GM23338 (cell line): ENCODE results near the gene TUB. TPM values are rescaled to one million over a fixed set of nuclear protein-coding genes. Genes with fewer than 3 reads are reported as not detected.

Source experiments
- ATAC-seq: fragments of 200-7000 bp; cut with Tn5 transposase; 3 replicates; pipeline ENCODE4 v1.9.1; 2020
- DNase-seq: peaks from one replicate; pipeline ENCODE4 v3.0.0-alpha.2; 2015; ENCODE audit warnings: low spot score
- H2AFZ ChIP-seq: fragments of 200-600 bp; sonication (generic); 2 replicates; pipeline ENCODE4 v1.8.0; 2016; ENCODE audit warnings: antibody characterized with exemption, mild to moderate bottlenecking, moderate library complexity
- H3F3A ChIP-seq: fragments of 200-600 bp; sonication (generic); replicated peaks from 2 replicates; pipeline ENCODE4 v1.8.0; 2017; ENCODE audit warnings: antibody characterized with exemption, mixed run types, low read depth
- H3K27ac ChIP-seq: fragments of 200-600 bp; sonication (generic); 2 replicates; pipeline ENCODE4 v1.6.1; 2016; ENCODE audit warnings: low read depth
- H3K27me3 ChIP-seq: fragments of 200-600 bp; sonication (generic); 2 replicates; pipeline ENCODE4 v1.8.0; 2016; ENCODE audit warnings: mild to moderate bottlenecking, mixed run types, moderate library complexity; ENCODE audit not compliant: insufficient read depth
- H3K36me3 ChIP-seq: fragments of 200-600 bp; sonication (generic); 2 replicates; pipeline ENCODE4 v1.8.0; 2016; ENCODE audit warnings: mild to moderate bottlenecking; ENCODE audit not compliant: insufficient read depth
- H3K4me1 ChIP-seq: fragments of 200-600 bp; sonication (generic); 2 replicates; pipeline ENCODE4 v1.8.0; 2016; ENCODE audit warnings: mild to moderate bottlenecking, moderate library complexity; ENCODE audit not compliant: insufficient read depth
- H3K4me2 ChIP-seq: fragments of 200-600 bp; sonication (generic); 2 replicates; pipeline ENCODE4 v1.7.1; 2017; ENCODE audit warnings: mixed run types
- H3K4me3 ChIP-seq: fragments of 200-600 bp; sonication (generic); 2 replicates; pipeline ENCODE4 v1.6.1; 2016; ENCODE audit warnings: mixed run types
- H3K79me2 ChIP-seq: fragments of 200-600 bp; sonication (generic); replicated peaks from 2 replicates; pipeline ENCODE4 v1.8.0; 2017; ENCODE audit warnings: mild to moderate bottlenecking; ENCODE audit not compliant: insufficient read depth
- H3K9me2 ChIP-seq: fragments of 200-600 bp; sonication (generic); 2 replicates; pipeline ENCODE4 v1.8.0; 2017; ENCODE audit not compliant: insufficient read depth
- H4K20me1 ChIP-seq: fragments of 200-600 bp; sonication (generic); replicated peaks from 2 replicates; pipeline ENCODE4 v1.8.0; 2017; ENCODE audit warnings: mild to moderate bottlenecking; ENCODE audit not compliant: insufficient read depth
- H3K27ac Mint-ChIP-seq: 2 replicates; pipeline ENCODE4 v1.8.0; 2020; ENCODE audit warnings: inconsistent platforms, mild to moderate bottlenecking, moderate library complexity, mixed read lengths
- H3K27me3 Mint-ChIP-seq: 3 replicates; pipeline ENCODE4 v1.8.0; 2022; ENCODE audit warnings: low read depth, mild to moderate bottlenecking, moderate library complexity, mixed read lengths, inconsistent platforms; ENCODE audit not compliant: insufficient read depth, poor library complexity
- H3K36me3 Mint-ChIP-seq: 3 replicates; pipeline ENCODE4 v1.8.0; 2021; ENCODE audit warnings: low read depth, mild to moderate bottlenecking, inconsistent platforms, moderate library complexity, mixed read lengths
- H3K4me1 Mint-ChIP-seq: 3 replicates; pipeline ENCODE4 v1.8.0; 2020; ENCODE audit warnings: mild to moderate bottlenecking, inconsistent platforms, mixed read lengths
- H3K4me3 Mint-ChIP-seq: 3 replicates; pipeline ENCODE4 v1.8.0; 2021; ENCODE audit warnings: moderate library complexity, mild to moderate bottlenecking, inconsistent platforms, mixed read lengths
- H3K9me3 Mint-ChIP-seq: 3 replicates; pipeline ENCODE4 v1.8.0; 2020; ENCODE audit warnings: moderate library complexity, mild to moderate bottlenecking, inconsistent platforms, mixed read lengths
- CREB1 ChIP-seq: fragments of 250-450 bp; sonication (Bioruptor Pico); IDR thresholded peaks from 2 replicates; pipeline ENCODE4 v1.5.0; 2020; ENCODE audit warnings: low read depth, mild to moderate bottlenecking, moderate library complexity
- EZH2phosphoT487 ChIP-seq: fragments of 200-600 bp; sonication (generic); IDR thresholded peaks from one replicate; pipeline ENCODE4 v1.8.1; 2018; ENCODE audit warnings: antibody characterized with exemption; ENCODE audit not compliant: unreplicated experiment
- JUNB ChIP-seq: IDR thresholded peaks from one replicate; pipeline ENCODE4 v1.6.1; 2016; ENCODE audit warnings: antibody characterized with exemption; ENCODE audit not compliant: unreplicated experiment
- POLR2AphosphoS5 ChIP-seq: IDR thresholded peaks from 2 replicates; pipeline ENCODE4 v1.6.1; 2016; ENCODE audit warnings: antibody characterized with exemption, low read depth
- STAT1 ChIP-seq: IDR thresholded peaks from one replicate; pipeline ENCODE4 v1.6.1; 2016; ENCODE audit warnings: antibody characterized with exemption; ENCODE audit not compliant: unreplicated experiment
- ZNF114 ChIP-seq: fragments of 250-450 bp; sonication (Bioruptor Pico); IDR thresholded peaks from 2 replicates; pipeline ENCODE4 v1.5.0; 2020; ENCODE audit warnings: mild to moderate bottlenecking, moderate library complexity
- polyA plus RNA-seq: library from polyadenylated mRNA; unstranded; fragments of >200 nt; fragmentation: Nextera tagmentation; extraction: Ambion mirVana; gene quantifications from 2 replicates; pipeline ENCODE4 v1.2.1, GENCODE V29; 2016
- total RNA-seq: library from RNA; depleted of rRNA; stranded (reverse); fragments of >200 nt; shearing (Covaris generic); gene quantifications from 2 replicates; pipeline ENCODE4 v1.2.3, GENCODE V29; 2014
- TF ChIP-seq, protein P1 (sequence below): IDR thresholded peaks from one replicate; pipeline ENCODE4 v1.6.1; 2018; ENCODE audit warnings: antibody characterized with exemption; ENCODE audit not compliant: unreplicated experiment
- TF ChIP-seq, protein P2 (sequence below): fragments of 250-450 bp; sonication (Bioruptor Pico); IDR thresholded peaks from 2 replicates; pipeline ENCODE4 v1.5.0; 2020; ENCODE audit warnings: mild to moderate bottlenecking, moderate library complexity
- TF ChIP-seq, protein P3 (sequence below), 2 experiments: fragments of 200-600 bp in 1 of 2; sonication (generic) in 1 of 2; conservative IDR thresholded peaks; 2 replicates each; pipeline versions ENCODE4 v1.5.1 to v1.6.1; 2016 to 2017; ENCODE audit warnings: antibody characterized with exemption in 2 of 2, low read depth in 2 of 2, mild to moderate bottlenecking in 2 of 2, moderate library complexity in 1 of 2

The TUB gene
- total and polyA plus RNA-seq, 2 experiments from 2014 or later, result 5.5 to 30.4 TPM

DNA sequence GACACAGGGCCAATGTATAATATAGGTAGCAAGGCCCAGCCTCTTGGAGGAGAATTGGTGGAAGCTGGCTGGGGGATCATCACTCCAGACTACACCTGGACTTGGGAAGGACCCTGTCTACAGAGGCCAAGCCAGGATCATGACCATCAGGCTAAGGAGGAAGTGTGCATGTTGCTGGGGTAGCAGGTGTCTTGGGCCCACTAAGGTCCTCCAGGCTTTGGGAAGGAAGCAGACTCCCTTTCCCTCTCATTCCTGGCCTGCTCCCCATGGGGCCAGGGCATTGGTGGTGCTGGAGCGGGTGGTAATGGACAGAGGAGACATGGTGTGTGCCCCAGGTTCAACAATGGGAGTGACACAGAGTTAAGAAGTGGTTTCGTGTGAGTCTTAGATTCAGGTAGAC is 16.0 kb upstream of the TUB start:
- Histone ChIP-seq H4K20me1 (no peaks in the 10 kb centered on the region), H3K79me2 (no peaks in the 10 kb centered on the region), H3K4me2 (no peak overlapping the region), H3K36me3 (no peaks in the 10 kb centered on the region), H3K27ac (no peak overlapping the region), H3K27me3 (no peaks in the 10 kb centered on the region), H3K4me1 (peaks cover 5% of the 10 kb centered on the region; the same call in 1 of the 2 replicates), H3K4me3 (no peak overlapping the region), H3K9me2 (no peaks in the 10 kb centered on the region), H2AFZ (no peak overlapping the region), H3F3A (no peaks in the 10 kb centered on the region)
- Mint-ChIP-seq H3K27ac (no peak overlapping the region), H3K4me1 (peaks cover 20% of the 10 kb centered on the region), H3K27me3 (peaks cover 4% of the 10 kb centered on the region), H3K36me3 (no peaks in the 10 kb centered on the region), H3K9me3 (no peaks in the 10 kb centered on the region; the same call in 2 of the 3 replicates), H3K4me3 (no peak overlapping the region)
- TF ChIP-seq STAT1, result no peak
- DNase-seq, result no peak
- ATAC-seq, result no peak

DNA sequence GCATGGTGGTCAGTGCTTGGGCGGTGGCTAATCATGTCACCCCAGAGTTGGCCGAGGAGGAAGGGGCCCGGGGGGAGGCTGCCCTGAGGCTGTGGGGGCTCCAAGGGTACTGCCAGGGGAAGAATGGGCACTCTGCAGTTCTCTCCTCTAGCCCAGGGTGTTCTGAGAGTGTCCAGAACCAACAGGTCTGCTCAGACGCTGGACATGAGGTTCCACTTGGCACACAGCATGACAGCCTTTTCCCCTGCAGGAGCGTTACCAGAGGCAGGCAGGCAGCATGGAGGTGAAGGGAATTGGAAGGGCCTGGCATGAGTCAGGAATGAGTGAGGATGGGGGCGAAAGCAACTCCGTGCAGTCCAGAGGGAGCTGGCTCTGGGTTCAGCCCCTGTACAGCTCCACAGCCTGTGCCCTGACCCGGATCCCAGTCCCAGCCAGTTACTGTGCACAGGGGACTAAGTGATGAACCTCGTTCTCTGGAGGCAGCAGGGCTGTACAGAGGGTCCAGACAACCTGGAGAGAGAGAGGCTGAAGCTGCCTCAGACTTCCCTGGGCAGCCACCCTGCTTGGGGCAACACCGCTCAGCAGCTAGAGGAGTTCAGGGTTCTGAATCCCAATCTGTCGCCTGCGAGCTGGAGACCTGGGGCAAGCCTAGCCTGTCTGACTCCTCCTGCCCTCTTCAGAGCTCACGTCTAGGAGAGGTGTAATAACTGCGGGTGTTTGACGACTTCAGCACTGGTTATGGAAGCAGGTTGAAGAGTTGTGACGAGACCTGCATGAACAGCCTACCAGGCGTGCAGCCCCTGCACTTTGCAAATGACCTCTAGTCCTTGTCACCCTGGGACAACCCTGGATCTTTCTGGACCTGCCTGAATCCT is 14.7 kb upstream of the TUB start:
- no peaks in the 10 kb centered on the region; the same call in 2 of the 3 replicates for H3K9me3 Mint-ChIP-seq
- H3K4me2 ChIP-seq, result no peak overlapping the region
- no peak overlapping the region for H3K4me3 ChIP-seq
- no peaks in the 10 kb centered on the region for H3K36me3 Mint-ChIP-seq
- no peak overlapping the region for H3K27ac ChIP-seq
- peak overlapping the region; percentile 91 for H2AFZ ChIP-seq
- no peak overlapping the region for H3K27ac Mint-ChIP-seq
- H3K4me3 Mint-ChIP-seq, result no peak overlapping the region
- no peaks in the 10 kb centered on the region for H3K27me3 ChIP-seq
- no peaks in the 10 kb centered on the region for H3K79me2 ChIP-seq
- DNase-seq (no peak), ATAC-seq (peak; percentile 8; the same call in 1 of the 3 replicates)
- H3F3A ChIP-seq, result no peaks in the 10 kb centered on the region
- peaks cover 27% of the 10 kb centered on the region for H3K4me1 Mint-ChIP-seq
- peaks cover 4% of the 10 kb centered on the region for H3K27me3 Mint-ChIP-seq
- no peaks in the 10 kb centered on the region for H3K36me3 ChIP-seq
- H3K9me2 ChIP-seq, result no peaks in the 10 kb centered on the region
- no peaks in the 10 kb centered on the region for H4K20me1 ChIP-seq
- H3K4me1 ChIP-seq, result peaks cover 5% of the 10 kb centered on the region; the same call in 1 of the 2 replicates
- TF ChIP-seq CREB1 (CRISPR knock-in tag), result no peak
- no peak for TF ChIP-seq JUNB
- no peak for TF ChIP-seq ZNF114
- TF ChIP-seq, protein P1, sequence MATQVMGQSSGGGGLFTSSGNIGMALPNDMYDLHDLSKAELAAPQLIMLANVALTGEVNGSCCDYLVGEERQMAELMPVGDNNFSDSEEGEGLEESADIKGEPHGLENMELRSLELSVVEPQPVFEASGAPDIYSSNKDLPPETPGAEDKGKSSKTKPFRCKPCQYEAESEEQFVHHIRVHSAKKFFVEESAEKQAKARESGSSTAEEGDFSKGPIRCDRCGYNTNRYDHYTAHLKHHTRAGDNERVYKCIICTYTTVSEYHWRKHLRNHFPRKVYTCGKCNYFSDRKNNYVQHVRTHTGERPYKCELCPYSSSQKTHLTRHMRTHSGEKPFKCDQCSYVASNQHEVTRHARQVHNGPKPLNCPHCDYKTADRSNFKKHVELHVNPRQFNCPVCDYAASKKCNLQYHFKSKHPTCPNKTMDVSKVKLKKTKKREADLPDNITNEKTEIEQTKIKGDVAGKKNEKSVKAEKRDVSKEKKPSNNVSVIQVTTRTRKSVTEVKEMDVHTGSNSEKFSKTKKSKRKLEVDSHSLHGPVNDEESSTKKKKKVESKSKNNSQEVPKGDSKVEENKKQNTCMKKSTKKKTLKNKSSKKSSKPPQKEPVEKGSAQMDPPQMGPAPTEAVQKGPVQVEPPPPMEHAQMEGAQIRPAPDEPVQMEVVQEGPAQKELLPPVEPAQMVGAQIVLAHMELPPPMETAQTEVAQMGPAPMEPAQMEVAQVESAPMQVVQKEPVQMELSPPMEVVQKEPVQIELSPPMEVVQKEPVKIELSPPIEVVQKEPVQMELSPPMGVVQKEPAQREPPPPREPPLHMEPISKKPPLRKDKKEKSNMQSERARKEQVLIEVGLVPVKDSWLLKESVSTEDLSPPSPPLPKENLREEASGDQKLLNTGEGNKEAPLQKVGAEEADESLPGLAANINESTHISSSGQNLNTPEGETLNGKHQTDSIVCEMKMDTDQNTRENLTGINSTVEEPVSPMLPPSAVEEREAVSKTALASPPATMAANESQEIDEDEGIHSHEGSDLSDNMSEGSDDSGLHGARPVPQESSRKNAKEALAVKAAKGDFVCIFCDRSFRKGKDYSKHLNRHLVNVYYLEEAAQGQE, result no peak
- TF ChIP-seq, protein P2, sequence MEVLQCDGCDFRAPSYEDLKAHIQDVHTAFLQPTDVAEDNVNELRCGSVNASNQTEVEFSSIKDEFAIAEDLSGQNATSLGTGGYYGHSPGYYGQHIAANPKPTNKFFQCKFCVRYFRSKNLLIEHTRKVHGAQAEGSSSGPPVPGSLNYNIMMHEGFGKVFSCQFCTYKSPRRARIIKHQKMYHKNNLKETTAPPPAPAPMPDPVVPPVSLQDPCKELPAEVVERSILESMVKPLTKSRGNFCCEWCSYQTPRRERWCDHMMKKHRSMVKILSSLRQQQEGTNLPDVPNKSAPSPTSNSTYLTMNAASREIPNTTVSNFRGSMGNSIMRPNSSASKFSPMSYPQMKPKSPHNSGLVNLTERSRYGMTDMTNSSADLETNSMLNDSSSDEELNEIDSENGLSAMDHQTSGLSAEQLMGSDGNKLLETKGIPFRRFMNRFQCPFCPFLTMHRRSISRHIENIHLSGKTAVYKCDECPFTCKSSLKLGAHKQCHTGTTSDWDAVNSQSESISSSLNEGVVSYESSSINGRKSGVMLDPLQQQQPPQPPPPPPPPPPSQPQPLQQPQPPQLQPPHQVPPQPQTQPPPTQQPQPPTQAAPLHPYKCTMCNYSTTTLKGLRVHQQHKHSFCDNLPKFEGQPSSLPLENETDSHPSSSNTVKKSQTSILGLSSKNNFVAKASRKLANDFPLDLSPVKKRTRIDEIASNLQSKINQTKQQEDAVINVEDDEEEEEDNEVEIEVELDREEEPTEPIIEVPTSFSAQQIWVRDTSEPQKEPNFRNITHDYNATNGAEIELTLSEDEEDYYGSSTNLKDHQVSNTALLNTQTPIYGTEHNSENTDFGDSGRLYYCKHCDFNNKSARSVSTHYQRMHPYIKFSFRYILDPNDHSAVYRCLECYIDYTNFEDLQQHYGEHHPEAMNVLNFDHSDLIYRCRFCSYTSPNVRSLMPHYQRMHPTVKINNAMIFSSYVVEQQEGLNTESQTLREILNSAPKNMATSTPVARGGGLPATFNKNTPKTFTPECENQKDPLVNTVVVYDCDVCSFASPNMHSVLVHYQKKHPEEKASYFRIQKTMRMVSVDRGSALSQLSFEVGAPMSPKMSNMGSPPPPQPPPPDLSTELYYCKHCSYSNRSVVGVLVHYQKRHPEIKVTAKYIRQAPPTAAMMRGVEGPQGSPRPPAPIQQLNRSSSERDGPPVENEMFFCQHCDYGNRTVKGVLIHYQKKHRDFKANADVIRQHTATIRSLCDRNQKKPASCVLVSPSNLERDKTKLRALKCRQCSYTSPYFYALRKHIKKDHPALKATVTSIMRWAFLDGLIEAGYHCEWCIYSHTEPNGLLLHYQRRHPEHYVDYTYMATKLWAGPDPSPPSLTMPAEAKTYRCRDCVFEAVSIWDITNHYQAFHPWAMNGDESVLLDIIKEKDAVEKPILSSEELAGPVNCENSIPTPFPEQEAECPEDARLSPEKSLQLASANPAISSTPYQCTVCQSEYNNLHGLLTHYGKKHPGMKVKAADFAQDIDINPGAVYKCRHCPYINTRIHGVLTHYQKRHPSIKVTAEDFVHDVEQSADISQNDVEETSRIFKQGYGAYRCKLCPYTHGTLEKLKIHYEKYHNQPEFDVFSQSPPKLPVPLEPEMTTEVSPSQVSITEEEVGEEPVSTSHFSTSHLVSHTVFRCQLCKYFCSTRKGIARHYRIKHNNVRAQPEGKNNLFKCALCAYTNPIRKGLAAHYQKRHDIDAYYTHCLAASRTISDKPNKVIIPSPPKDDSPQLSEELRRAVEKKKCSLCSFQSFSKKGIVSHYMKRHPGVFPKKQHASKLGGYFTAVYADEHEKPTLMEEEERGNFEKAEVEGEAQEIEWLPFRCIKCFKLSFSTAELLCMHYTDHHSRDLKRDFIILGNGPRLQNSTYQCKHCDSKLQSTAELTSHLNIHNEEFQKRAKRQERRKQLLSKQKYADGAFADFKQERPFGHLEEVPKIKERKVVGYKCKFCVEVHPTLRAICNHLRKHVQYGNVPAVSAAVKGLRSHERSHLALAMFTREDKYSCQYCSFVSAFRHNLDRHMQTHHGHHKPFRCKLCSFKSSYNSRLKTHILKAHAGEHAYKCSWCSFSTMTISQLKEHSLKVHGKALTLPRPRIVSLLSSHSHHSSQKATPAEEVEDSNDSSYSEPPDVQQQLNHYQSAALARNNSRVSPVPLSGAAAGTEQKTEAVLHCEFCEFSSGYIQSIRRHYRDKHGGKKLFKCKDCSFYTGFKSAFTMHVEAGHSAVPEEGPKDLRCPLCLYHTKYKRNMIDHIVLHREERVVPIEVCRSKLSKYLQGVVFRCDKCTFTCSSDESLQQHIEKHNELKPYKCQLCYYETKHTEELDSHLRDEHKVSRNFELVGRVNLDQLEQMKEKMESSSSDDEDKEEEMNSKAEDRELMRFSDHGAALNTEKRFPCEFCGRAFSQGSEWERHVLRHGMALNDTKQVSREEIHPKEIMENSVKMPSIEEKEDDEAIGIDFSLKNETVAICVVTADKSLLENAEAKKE (CRISPR knock-in tag), result no peak
- TF ChIP-seq EZH2phosphoT487, result no peak
- TF ChIP-seq, protein P3, sequence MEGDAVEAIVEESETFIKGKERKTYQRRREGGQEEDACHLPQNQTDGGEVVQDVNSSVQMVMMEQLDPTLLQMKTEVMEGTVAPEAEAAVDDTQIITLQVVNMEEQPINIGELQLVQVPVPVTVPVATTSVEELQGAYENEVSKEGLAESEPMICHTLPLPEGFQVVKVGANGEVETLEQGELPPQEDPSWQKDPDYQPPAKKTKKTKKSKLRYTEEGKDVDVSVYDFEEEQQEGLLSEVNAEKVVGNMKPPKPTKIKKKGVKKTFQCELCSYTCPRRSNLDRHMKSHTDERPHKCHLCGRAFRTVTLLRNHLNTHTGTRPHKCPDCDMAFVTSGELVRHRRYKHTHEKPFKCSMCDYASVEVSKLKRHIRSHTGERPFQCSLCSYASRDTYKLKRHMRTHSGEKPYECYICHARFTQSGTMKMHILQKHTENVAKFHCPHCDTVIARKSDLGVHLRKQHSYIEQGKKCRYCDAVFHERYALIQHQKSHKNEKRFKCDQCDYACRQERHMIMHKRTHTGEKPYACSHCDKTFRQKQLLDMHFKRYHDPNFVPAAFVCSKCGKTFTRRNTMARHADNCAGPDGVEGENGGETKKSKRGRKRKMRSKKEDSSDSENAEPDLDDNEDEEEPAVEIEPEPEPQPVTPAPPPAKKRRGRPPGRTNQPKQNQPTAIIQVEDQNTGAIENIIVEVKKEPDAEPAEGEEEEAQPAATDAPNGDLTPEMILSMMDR (conservative IDR thresholded peaks at IDR 0.05; ENCODE audit: low read depth in 2 of 2), result no peak
- TF ChIP-seq POLR2AphosphoS5, result no peak
